Retina (tissue), 1 donor: ENCODE results near the gene TAOK2.
A peak's percentile ranks its signal among the peaks of the same experiment; 100 is the strongest.

Experiments
- DNase-seq: peaks from one replicate; pipeline ENCODE4 v3.0.0-alpha.2; 2016

The TAOK2 gene

GRCh38 chr16:29963021-29963743 lies 10.5 kb upstream of the TAOK2 start:
- DNase-seq, result no peak

DNA sequence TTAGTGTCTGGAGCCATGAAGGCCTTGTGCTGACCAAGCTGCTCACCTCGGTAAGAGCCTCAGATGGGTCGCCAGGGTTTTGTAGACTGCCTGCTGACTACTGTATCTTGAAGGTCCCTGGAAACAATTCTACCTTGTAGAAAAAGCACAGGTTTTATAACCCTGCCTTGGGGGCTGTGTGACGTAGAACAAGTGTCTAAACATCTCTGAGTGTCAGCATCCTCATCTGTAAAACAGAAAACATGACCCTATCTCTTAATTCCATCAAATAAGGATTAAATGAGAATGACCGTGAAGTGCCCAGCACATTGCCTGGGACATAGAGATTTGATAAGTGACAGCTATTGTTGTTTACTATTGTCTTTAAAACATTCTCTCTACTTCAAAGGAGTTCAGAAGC lies 5.5 kb upstream of the TAOK2 start:
- no peak for DNase-seq

GRCh38 chr16:29971304-29971703 lies 2.4 kb upstream of the TAOK2 start:
- DNase-seq, result no peak

GRCh38 chr16:29972500-29972899 lies 1.2 kb upstream of the TAOK2 start:
- DNase-seq, result no peak

GRCh38 chr16:29972992-29973383 lies 680 bp upstream of the TAOK2 start:
- DNase-seq, result no peak

- DNase-seq, result peak; percentile 15
Observed at GRCh38 chr16:29974291-29975133, 844 bp downstream of the TAOK2 start.

DNA sequence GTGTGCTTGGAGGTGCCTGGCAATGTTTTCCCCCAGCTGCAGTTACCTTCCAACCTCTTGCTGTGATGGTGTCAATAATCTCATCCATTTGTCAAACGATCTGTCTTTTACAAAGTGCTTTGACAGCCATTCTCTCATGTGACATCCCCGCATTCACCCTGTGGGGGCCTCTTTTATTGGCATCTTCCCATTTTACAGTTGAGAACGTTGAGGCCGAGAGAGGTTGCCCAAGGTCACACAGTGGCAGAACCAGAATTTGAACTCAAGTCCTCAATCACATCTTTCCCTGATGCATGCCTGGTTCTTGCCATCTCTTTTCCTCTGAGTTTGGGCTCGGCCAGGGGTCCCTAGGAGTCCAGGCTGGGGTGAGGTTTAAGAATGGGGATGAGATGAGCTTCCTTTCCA lies 1.5 kb downstream of the TAOK2 start:
- no peak for DNase-seq

DNA sequence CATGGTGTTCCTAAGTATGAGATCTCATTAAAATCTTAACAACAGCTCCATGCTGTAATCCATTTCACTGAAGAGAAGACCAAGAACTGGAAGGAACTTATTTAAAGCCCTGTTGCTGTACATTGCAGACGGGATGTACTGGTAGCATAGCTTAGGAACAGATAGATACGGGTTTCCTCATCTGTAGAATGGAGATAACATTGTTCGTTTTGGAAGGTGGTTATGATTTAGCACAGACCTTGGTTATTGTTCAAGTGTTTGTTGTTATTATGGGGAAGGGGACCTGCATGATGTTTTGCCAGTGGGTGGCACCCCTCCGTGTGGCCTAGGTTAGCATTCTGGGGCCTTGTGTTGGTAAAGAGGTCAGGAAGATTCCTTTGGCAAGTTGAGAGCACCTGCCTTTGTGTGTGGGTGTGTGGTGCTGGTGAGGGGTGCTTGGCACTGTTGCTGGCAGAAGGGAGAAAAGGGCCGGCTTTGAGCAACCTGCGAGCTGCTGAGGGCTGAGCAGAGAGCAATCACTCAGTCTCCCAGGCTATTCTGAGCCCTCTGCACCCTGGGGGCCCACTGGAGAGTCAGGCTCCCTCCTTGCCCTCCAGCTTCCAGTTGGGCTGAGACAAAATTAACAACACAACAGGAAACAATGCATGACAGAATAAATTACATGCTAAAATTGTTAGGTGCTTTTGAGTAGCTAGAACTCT lies 2.3 kb downstream of the TAOK2 start:
- DNase-seq, result no peak

GRCh38 chr16:29977063-29977825 lies 3.6 kb downstream of the TAOK2 start:
- no peak for DNase-seq

- DNase-seq, result no peak
Observed at GRCh38 chr16:29978081-29978480, 4.4 kb downstream of the TAOK2 start.

GRCh38 chr16:29978564-29979270 lies 5.0 kb downstream of the TAOK2 start:
- no peak for DNase-seq

GRCh38 chr16:29982560-29983419 lies 9.1 kb downstream of the TAOK2 start:
- no peak for DNase-seq

- DNase-seq, result no peak
Observed at GRCh38 chr16:29983420-29984136, 9.9 kb downstream of the TAOK2 start.

GRCh38 chr16:29984137-29984763 lies 10.6 kb downstream of the TAOK2 start:
- no peak for DNase-seq

DNA sequence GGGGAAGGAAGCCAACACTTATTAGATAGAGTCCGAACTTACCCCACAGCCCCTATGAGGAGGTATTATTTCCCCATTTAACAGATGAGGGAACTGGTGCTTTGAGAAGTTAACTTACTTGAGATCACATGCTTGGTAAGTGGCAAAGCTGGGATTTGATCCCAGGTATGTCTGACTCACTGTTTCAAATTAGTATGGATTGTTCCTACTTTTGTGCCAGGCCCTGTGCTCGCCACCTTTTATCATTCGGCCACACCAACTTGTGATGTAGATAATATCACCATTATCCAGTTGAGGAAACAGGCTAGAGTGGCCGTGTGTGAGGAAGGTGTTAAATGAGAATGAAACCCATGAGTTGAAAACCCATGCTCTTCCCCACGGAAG lies 11.1 kb downstream of the TAOK2 start:
- DNase-seq, result no peak

GRCh38 chr16:29985271-29985811 lies 11.7 kb downstream of the TAOK2 start:
- DNase-seq, result no peak

GRCh38 chr16:29986231-29986630 lies 12.6 kb downstream of the TAOK2 start:
- no peak for DNase-seq

- DNase-seq, result no peak
Observed at GRCh38 chr16:29986931-29987330, 13.3 kb downstream of the TAOK2 start.

GRCh38 chr16:29987371-29988085 lies 13.9 kb downstream of the TAOK2 start:
- no peak for DNase-seq
